KG1 (cell line): Measurements from ENCODE around the gene LYZ.
"Not testable (repeated sequence)": the region's sequence is repeated elsewhere in the genome, so short reads cannot be mapped to it uniquely, and the experiment has no call there.

Experiments used
- DNase-seq: peaks from one replicate; lab custom pipeline; 2025; lab: John Stamatoyannopoulos, UW

Gene LYZ

DNA sequence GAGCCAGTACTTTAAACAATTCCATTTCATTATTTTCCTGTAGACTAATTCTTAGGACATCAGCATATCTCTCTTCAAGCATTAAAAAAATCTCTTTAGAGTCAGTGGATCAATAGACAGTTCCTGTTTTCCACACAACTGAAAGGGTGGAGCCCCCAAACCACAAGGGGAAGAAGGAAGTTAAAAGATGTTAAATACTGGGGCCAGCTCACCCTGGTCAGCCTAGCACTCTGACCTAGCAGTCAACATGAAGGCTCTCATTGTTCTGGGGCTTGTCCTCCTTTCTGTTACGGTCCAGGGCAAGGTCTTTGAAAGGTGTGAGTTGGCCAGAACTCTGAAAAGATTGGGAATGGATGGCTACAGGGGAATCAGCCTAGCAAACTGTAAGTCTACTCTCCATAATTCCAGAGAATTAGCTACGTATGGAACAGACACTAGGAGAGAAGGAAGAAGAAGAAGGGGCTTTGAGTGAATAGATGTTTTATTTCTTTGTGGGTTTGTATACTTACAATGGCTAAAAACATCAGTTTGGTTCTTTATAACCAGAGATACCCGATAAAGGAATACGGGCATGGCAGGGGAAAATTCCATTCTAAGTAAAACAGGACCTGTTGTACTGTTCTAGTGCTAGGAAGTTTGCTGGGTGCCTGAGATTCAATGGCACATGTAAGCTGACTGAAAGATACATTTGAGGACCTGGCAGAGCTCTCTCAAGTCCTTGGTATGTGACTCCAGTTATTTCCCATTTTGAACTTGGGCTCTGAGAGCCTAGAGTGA is at the start of gene LYZ:
LYZ (plus strand) TSS at position 220 of the 777 bp plus-strand sequence; CDS start at position 248, 28 bp downstream.
- no peak for DNase-seq

DNA sequence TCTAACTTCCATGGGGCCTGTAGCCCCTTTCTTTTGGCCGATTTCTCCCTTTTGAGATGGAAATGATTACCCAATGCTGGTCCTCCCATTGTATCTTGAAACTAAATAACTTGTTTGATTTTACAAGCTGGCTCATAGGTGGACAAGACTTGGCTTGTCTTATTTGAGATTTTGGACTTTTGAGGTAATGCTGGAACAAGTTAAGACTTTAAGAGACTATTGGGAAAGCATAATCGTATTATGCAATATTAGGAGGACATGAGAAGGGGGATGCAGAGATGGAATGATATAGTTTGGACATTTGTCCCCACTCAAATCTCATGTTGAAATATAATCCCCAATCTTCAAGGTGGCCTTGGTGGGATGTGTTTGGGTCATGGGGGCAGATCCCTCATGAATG is 49.2 kb upstream of the LYZ start:
- DNase-seq: no peak

DNA sequence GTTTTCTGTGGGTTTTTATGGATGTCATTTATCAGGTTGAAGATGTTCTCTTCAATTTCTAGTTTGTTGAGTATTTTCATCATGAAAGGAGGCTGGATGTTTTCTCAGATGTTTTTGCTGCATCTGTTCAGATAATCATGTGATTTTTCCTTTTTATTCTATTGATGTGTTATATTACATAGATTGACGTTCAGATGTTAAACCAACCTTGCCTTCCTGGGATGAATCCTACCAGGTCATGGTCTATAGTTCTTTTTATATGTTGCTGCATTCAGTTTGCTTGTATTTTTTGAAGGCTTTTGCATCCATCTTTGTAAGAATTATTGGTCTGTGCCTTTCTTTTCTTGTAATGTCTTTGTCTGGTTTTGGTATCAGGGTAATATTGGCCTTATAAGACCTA is 43.9 kb upstream of the LYZ start:
- no peak for DNase-seq

DNA sequence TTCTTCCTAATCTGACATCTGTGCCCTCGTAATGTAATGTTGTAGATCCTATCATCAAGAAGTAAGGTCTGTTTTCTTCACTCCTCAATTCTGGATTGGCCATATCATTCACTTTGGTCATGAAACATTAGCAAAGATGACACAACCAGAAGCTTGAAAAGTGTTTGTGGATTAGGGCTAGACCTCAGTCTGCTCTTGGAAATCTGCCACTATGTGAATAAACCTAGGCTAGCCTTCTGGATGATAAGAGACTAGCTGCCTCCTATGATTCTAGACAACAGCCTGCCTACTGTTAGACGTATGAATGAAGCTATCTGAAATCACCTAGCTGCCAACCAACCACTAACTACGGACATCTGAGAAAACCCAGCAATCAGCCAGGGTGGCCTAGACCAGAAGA is 38.7 kb upstream of the LYZ start:
- DNase-seq: no peak

DNA sequence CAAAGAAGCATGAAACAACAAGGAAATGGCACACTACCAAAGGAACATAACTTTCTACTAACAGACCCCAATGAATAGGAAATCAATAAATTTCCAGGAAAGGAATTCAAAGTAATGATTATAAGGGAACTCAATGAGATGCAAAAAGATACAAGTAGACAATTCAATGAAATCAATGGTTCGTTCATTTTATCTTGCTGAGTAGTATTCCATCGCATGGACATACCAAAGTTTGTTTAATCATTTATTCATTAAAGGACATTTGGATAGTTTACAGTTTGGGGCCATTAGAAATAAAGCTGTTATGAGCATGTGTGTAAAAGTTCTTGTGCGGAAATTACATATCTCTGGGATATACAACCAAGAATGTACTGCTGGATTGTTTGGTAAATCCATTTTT is 35.0 kb upstream of the LYZ start:
- no peak for DNase-seq

DNA sequence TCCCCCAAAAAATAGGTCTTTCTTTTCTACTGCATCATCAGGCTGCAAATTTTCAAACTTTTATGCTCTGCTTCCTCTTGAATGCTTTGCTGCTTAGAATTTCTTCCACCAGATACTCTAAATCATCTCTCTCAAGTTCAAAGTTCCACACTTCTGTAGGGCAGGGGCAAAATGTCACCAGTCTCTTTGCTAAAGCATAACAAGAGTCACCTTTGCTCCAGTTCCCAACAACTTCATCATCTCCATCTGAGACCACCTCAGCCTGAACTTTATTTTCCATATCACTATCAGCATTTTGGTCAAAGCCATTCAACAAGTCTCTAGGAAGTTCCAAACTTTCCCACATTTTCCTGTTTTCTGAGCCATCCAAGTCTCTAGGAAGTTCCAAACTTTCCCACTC is 31.4 kb upstream of the LYZ start:
- DNase-seq: not testable (repeated sequence)

DNA sequence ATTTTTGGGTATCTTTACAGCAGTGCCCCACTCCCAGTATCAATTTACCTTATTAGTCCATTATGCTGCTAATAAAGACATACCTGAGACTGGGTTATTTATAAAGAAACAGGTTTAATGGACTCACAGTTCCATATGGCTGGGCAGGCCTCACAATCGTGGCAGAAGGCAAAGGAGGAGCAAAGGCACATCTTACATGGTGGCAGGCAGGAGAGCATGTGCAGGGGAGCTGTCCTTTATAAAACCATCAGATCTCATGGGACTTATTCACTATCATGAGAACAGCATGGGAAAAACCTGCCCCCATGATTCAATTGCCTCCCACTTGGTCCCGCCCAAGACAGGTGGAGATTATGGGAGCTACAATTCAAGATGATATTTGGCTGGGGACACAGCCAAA is 30.9 kb upstream of the LYZ start:
- DNase-seq: not testable (repeated sequence)

DNA sequence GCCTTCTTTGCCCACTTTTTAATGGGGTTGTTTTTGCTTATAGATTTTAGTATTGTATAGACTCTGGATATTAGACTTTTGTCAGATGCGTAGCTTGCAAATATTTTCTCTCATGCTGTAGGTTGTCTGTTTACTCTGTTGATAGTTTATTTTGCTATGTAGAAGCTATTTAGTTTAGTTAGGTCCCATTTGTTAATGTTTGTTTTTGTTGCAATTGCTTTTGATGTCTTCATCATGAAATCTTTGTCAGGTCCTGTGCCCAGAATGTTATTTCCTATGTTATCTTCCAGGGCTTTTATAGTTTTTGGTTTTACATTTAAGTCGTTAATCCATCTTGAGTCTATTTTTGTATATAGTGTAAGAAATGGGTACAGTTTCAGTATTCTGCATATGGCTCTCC is 30.0 kb upstream of the LYZ start:
- no peak for DNase-seq

DNA sequence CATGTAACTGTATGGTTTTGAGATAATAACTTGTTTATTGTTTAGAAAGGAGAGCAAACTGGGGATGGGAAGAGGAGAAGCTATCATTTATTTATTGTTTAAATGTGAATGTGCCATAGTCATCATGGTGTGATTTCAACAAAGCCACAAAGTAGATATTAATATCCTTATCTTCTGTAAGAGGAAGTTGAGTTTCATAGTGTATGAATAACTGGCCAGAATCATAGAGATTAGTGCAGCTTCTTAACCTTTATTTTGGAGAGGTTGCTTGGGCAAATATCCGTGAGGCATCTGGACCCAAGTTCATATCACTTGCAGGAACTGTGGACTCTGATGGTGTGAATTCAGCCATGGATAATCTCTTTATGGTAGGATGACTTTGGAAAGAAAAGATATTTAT is 26.8 kb upstream of the LYZ start:
- DNase-seq: no peak

DNA sequence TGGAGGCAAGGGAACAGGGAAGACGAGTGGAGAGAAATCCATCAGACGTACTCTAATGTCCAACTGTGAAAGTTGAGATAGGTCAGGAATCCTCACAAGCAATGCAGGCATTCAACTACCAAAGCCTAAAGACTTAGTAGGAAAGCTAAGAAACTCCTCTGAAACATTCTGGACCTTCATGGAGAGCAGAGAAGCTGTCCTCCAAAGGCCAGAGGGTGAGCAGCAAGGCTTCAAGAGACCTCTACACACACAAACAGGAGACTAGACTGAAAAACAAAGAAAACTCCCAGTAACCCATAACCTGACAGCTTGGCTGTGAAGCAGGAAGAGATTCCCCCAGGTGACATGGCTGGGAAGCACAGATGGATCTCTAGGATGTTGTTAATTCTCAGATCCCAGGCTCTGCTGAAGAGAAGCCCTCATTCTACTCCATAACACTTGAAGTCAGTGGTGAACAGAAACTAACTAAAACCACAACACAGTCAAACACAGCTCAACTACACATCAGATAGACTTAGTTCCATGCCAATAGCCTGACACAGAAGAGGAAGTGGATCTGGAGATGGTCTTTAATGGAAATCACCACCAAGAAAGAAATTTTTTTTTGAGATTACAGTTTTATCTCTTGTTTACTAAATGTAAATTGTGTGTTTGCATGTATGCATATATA is 23.2 kb upstream of the LYZ start:
- DNase-seq: no peak

DNA sequence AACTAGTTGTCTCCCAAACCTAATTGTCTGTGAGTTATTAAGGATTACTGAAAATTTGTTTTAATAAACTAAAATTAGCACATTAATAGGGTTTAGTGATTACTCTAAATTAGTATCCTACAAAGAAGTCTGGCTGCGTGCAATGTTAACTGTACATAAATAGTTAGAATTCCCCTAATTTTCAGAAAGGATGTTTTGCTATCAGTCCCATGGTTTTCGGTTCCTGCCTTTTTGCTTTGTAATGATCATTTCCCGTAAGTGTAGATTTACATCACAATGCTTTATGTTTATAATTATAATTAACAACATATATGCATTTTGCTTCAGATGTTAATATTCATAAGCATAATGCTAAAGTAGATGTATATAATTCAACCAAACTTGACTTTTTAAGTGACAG is 19.8 kb upstream of the LYZ start:
- no peak for DNase-seq

DNA sequence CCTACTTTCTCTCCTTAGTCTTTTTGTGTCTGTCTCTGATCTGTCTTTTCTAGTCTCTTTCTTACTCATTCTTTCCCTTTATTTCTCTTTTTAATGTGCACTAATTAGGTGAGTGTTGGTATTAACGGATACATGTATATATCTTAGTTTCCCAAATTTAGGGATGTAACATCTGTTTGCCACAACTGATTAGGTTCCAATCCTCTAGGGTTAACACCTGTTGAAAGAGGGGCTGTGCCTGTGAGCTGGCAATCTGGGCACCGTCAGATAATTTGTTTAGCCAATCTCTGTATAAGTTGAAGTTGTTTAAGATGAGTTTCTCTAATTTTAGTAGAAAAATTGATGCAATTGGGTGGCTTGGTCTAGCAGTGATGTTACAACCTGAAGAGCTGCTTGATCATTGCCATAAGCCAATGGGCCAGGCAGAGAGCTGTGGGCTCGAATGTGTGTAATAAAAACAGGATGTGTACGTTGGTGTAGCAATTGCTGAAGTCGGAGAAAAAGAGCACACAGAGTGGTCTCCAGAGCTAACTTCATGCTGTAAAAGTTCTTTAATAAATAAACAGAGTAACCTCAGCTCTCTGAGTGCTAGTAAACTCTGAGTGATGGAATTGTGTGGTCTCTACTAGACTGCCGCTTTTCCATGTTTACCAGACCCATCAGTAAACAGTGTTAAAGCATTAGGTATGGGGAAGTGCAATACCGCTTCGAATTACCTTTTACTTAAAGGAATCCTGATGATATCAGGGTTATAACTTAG is 18.3 kb upstream of the LYZ start:
- no peak for DNase-seq

DNA sequence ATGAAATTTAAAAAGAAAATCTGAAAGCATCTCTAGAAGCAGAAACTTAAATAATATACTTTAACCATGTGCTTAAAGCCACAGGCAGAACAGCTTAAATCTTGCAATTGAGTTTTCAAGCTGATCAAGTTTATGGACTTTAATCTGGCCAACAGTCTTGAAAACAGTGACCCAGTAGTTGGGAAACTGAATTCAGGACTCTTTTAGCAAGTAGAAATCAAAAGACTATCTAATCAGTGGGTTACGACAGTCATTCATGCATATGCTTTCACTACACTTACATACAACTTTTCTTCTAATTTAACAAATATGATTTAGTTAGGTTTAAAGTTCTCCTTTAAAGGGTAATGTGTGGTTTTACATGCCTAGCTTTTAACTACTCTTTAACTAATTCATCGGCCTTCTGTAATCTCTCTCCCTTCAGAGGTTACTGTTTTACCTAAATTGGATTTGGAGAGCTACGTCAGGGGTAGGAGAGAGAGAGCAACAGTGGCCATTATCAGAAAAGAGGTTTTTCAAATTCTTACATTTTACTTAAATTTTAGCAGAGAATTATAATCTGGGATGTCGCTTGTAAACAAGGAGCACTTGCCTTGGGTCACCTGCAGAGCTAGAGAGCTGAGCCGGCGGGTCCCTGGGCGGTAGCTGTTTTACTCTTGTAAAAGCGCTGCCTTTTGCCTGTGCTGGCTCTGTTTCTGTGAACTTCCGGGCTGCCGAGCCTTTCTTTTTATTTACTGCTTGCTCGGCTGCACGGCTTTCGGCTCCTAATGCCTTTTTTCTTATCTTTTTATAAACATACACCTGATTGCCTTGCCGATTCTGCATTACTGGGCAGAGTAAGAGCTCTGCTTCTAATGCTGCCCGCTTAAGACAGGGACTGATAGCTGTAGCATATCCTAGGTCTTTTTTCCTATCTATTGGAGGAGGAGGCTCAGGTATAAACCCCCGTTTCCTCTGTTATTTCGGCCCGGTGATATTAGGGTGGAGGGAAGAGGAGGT is 17.4 kb upstream of the LYZ start:
- no peak for DNase-seq

DNA sequence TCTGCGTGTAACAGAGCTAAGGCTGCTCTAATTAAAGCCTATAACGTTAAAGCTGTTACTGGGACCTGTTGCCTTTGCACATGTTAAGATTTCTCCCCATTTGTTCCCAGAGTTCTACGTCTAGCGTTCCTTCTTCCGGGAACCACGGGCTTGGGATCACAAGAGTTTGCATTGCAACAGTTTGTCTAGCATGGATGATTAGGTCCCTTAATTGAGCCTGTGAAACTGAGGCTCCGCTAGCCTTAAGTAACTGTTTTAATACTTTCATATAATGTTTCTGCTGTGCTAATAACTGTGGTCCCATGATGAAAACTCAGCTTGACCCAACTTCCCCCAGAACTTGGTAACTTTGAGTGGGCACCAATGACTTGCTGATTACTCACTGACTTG is 16.7 kb upstream of the LYZ start:
- DNase-seq: no peak

DNA sequence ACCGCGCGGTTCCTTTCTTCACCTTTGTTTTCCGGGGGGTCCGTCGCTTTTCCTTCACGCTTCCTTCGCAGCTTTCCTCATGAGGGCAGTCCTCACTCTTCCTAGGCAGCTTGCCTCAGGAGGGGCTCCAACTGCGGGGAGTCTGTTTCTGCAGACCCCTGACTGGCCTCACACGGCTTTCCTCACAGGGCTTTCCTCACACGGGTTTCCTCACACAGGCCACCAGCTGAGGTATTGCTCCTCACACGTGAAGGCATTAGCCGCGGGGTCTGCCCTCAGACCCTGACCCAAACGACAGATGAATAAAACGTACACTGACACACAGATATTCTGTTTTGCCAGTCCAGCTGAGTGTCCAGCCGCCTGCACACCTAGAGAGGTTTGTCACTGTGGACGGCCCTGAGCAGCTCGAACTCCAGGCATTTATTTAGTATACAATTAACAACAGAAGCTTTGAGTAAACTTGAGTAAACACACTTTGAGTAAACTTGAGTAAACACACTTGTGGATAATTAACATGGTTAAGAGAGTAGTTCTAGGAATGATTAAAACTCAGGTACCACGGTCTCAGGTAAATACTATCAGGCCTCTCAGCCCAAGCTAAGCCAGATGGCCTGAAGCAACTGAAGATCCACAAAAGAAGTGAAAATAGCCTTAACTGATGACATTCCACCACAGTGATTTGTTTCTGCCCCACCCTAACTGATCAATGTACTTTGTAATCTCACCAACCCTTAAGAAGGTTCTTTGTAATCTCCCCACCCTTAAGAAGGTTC is 16.1 kb upstream of the LYZ start:
- no peak for DNase-seq

DNA sequence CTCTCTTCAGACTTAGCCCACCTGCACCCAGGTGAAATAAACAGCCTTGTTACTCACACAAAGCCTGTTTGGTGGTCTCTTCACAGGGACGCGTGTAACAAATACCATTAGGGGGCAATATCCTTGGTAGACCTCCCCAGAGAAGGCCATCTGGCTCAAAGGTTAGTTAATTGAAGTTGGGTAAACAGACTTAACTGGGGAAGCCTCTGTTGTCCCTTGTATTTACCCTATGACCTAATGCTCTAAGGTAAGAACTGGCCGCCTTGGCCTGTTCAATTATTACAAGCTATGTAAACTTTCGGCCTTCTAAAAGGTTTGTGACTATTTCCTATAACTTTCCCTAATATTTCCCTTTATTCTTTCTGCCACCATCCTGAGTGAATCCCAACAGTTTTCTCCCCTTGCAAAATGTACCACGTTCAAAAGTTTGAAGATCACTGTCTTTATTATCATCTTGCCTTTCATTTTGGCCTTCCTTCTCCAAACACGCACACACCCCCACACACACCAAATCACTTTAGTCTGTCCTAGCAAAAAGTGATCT is 15.3 kb upstream of the LYZ start:
- DNase-seq: no peak

DNA sequence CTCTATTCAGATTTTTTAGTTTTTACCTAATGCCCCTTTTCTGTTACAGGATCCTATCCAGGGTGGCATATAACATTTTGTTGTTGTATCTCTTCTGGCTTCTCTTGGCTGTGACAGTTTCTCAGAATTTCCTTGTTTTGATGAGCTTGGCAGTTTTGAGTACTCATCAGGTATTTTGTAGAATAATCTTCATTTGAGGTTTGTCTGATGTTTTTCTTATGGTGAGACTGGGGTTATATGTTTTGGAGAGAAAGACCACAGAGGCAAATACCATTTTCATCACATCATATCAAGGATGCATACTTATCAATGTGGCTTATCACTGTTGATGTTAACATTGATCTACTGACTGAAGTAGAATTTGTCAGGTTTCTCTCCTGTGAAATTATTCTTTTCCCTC is 14.0 kb upstream of the LYZ start:
- no peak for DNase-seq

DNA sequence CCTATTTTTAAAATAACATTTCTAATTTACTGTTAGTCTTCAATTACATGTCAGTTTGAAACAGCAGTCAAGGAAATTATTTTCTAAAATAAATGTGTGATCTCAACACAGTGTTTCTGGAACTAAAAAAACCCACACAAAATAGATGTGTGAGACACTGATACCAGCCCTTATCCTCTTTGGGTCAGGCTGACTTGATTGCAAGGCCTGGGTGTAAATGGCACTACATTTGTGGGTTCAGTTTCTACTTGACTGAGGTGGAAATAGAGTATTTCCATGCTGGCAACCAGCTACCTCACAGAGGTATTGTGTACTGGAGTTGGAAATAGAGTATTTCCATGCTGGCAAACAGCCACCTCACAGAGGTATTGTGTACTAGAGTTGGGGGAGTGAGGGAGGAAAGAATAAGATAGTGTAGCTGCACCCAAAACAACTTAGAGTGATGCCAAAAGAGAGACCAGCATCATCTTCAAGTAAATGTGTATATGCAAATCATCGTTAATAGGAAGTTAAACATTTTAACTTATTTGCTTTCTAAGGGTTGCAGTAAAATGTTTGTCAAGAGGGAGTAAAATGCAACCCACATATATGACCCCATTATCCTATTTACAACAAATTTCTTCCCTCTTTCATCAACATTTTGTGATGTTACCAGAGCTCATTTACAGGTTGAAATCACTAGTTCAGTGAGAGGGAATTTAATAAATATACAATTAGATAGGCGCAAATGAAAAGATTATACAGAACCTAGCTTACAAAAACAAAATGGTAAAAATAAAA is 10.7 kb upstream of the LYZ start:
- DNase-seq: no peak

DNA sequence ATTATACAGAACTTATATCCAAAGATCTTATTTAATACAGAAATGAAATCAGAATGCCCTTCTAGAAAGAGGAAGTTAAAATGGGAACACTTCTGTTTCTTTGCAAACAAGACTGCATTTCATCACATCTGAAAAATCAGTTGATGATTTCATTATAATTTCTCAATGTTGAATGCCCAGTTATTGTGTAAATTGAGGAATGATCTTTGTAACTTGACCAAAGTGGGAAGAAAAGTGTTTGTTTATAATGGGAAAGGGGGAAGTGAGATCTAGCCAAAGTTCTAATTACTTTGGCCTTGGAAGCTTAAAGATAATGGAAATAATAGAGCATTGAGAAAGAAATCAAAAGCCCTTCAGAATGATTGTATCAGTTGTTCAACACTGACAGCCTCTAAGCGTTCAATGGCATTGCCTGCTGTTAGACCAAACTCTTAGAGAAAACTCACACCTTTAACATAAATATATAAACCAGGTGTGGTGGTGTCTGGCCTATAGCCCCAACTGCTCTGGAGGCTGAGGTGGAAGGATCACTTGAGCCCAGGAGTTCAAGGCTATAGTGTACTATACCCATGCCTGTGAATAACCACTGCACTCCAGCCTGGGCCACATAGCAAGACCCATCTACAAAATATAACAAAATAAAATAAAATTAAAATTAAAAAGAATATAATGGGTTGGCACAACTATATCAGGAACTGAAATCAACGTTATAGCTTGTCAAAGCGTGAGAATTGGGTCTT is 9.9 kb upstream of the LYZ start:
- no peak for DNase-seq
